ENCODE data around the gene SSTR5.

Gene SSTR5

GRCh38 chr16:1097156-1097555 lies 24.6 kb downstream of the SSTR5 start:
- Histone ChIP-seq H3K9me3 (ENCODE audit: control insufficient read depth, insufficient read depth, low read length) (no peaks in the 10 kb centered on the region), H3K27ac (ENCODE audit: low read length) (no peak overlapping the region), H3K4me3 (ENCODE audit: low read length) (no peak overlapping the region), H3K4me1 (ENCODE audit: control insufficient read depth, insufficient read depth, low read length) (no peaks in the 10 kb centered on the region; the same call in 1 of the 2 replicates), H3K36me3 (ENCODE audit: control insufficient read depth, insufficient read depth, low read length) (no peaks in the 10 kb centered on the region), H3K27me3 (ENCODE audit: control insufficient read depth, insufficient read depth, low read length) (no peaks in the 10 kb centered on the region)
- no peak for DNase-seq (ENCODE audit: low read depth, low spot score)
- no CpG with 5 or more reads among the region's 18 CpGs for WGBS (ENCODE audit: insufficient coverage, insufficient read length)

- Histone ChIP-seq H3K4me3 (ENCODE audit: low read length) (no peak overlapping the region), H3K9me3 (ENCODE audit: control insufficient read depth, insufficient read depth, low read length) (no peaks in the 10 kb centered on the region), H3K27me3 (ENCODE audit: control insufficient read depth, insufficient read depth, low read length) (no peaks in the 10 kb centered on the region), H3K4me1 (ENCODE audit: control insufficient read depth, insufficient read depth, low read length) (no peaks in the 10 kb centered on the region; the same call in 1 of the 2 replicates), H3K36me3 (ENCODE audit: control insufficient read depth, insufficient read depth, low read length) (no peaks in the 10 kb centered on the region), H3K27ac (ENCODE audit: low read length) (no peak overlapping the region)
- no peak for DNase-seq (ENCODE audit: low read depth, low spot score)
- WGBS (ENCODE audit: insufficient coverage, insufficient read length): no CpG with 5 or more reads among the region's 23 CpGs
Observed at GRCh38 chr16:1097800-1098199, 25.3 kb downstream of the SSTR5 start.

- Histone ChIP-seq H3K36me3 (ENCODE audit: control insufficient read depth, insufficient read depth, low read length) (no peaks in the 10 kb centered on the region), H3K27me3 (ENCODE audit: control insufficient read depth, insufficient read depth, low read length) (no peaks in the 10 kb centered on the region), H3K9me3 (ENCODE audit: control insufficient read depth, insufficient read depth, low read length) (no peaks in the 10 kb centered on the region), H3K4me1 (ENCODE audit: control insufficient read depth, insufficient read depth, low read length) (no peaks in the 10 kb centered on the region; the same call in 1 of the 2 replicates), H3K4me3 (ENCODE audit: low read length) (no peak overlapping the region), H3K27ac (ENCODE audit: low read length) (no peak overlapping the region)
- WGBS (ENCODE audit: insufficient coverage, insufficient read length): no CpG with 5 or more reads among the region's 34 CpGs
- no peak for DNase-seq (ENCODE audit: low read depth, low spot score)
Observed at GRCh38 chr16:1098266-1098991, 25.9 kb downstream of the SSTR5 start.

- no peak for DNase-seq (ENCODE audit: low read depth, low spot score)
- H3K27me3 ChIP-seq (ENCODE audit: control insufficient read depth, insufficient read depth, low read length): no peaks in the 10 kb centered on the region
Observed at GRCh38 chr16:1099189-1100083, 26.9 kb downstream of the SSTR5 start.

GRCh38 chr16:1100084-1100800 lies 27.7 kb downstream of the SSTR5 start:
- H3K9me3 ChIP-seq (ENCODE audit: control insufficient read depth, insufficient read depth, low read length): no peaks in the 10 kb centered on the region
- no peaks in the 10 kb centered on the region; the same call in 1 of the 2 replicates for H3K4me1 ChIP-seq (ENCODE audit: control insufficient read depth, insufficient read depth, low read length)
- no peak for DNase-seq (ENCODE audit: low read depth, low spot score)
- WGBS (ENCODE audit: insufficient coverage, insufficient read length): no CpG with 5 or more reads among the region's 21 CpGs
- H3K27ac ChIP-seq (ENCODE audit: low read length): no peak overlapping the region
- no peaks in the 10 kb centered on the region for H3K36me3 ChIP-seq (ENCODE audit: control insufficient read depth, insufficient read depth, low read length)
- no peaks in the 10 kb centered on the region for H3K27me3 ChIP-seq (ENCODE audit: control insufficient read depth, insufficient read depth, low read length)
- no peak overlapping the region for H3K4me3 ChIP-seq (ENCODE audit: low read length)

More at GRCh38 chr16:1099189-1100083, 26.9 kb downstream of the SSTR5 start:
- Histone ChIP-seq H3K4me3 (ENCODE audit: low read length) (no peak overlapping the region), H3K27ac (ENCODE audit: low read length) (no peak overlapping the region), H3K4me1 (ENCODE audit: control insufficient read depth, insufficient read depth, low read length) (no peaks in the 10 kb centered on the region; the same call in 1 of the 2 replicates), H3K9me3 (ENCODE audit: control insufficient read depth, insufficient read depth, low read length) (no peaks in the 10 kb centered on the region), H3K36me3 (ENCODE audit: control insufficient read depth, insufficient read depth, low read length) (no peaks in the 10 kb centered on the region)
- no CpG with 5 or more reads among the region's 35 CpGs for WGBS (ENCODE audit: insufficient coverage, insufficient read length)

GRCh38 chr16:1101133-1101532 lies 28.6 kb downstream of the SSTR5 start:
- no peak overlapping the region for H3K27ac ChIP-seq (ENCODE audit: low read length)
- no peaks in the 10 kb centered on the region for H3K9me3 ChIP-seq (ENCODE audit: control insufficient read depth, insufficient read depth, low read length)
- no peak overlapping the region for H3K4me3 ChIP-seq (ENCODE audit: low read length)
- H3K27me3 ChIP-seq (ENCODE audit: control insufficient read depth, insufficient read depth, low read length): no peaks in the 10 kb centered on the region
- no peaks in the 10 kb centered on the region; the same call in 1 of the 2 replicates for H3K4me1 ChIP-seq (ENCODE audit: control insufficient read depth, insufficient read depth, low read length)
- WGBS (ENCODE audit: insufficient coverage, insufficient read length): no CpG with 5 or more reads among the region's 25 CpGs
- H3K36me3 ChIP-seq (ENCODE audit: control insufficient read depth, insufficient read depth, low read length): no peaks in the 10 kb centered on the region
- no peak for DNase-seq (ENCODE audit: low read depth, low spot score)

GRCh38 chr16:1101573-1102332 lies 29.2 kb downstream of the SSTR5 start:
- H3K27me3 ChIP-seq (ENCODE audit: control insufficient read depth, insufficient read depth, low read length): no peaks in the 10 kb centered on the region
- H3K4me1 ChIP-seq (ENCODE audit: control insufficient read depth, insufficient read depth, low read length): no peaks in the 10 kb centered on the region; the same call in 1 of the 2 replicates
- H3K36me3 ChIP-seq (ENCODE audit: control insufficient read depth, insufficient read depth, low read length): no peaks in the 10 kb centered on the region
- no CpG with 5 or more reads among the region's 25 CpGs for WGBS (ENCODE audit: insufficient coverage, insufficient read length)
- no peak overlapping the region for H3K27ac ChIP-seq (ENCODE audit: low read length)
- no peaks in the 10 kb centered on the region for H3K9me3 ChIP-seq (ENCODE audit: control insufficient read depth, insufficient read depth, low read length)
- H3K4me3 ChIP-seq (ENCODE audit: low read length): no peak overlapping the region
- no peak for DNase-seq (ENCODE audit: low read depth, low spot score)

GRCh38 chr16:1102333-1102700 lies 29.8 kb downstream of the SSTR5 start:
- H3K4me3 ChIP-seq (ENCODE audit: low read length): no peak overlapping the region
- H3K27me3 ChIP-seq (ENCODE audit: control insufficient read depth, insufficient read depth, low read length): no peaks in the 10 kb centered on the region
- H3K36me3 ChIP-seq (ENCODE audit: control insufficient read depth, insufficient read depth, low read length): no peaks in the 10 kb centered on the region
- no peaks in the 10 kb centered on the region; the same call in 1 of the 2 replicates for H3K4me1 ChIP-seq (ENCODE audit: control insufficient read depth, insufficient read depth, low read length)
- H3K9me3 ChIP-seq (ENCODE audit: control insufficient read depth, insufficient read depth, low read length): no peaks in the 10 kb centered on the region
- no peak overlapping the region for H3K27ac ChIP-seq (ENCODE audit: low read length)
- no CpG with 5 or more reads among the region's 26 CpGs for WGBS (ENCODE audit: insufficient coverage, insufficient read length)
- DNase-seq (ENCODE audit: low read depth, low spot score): no peak

GRCh38 chr16:1102921-1103635 lies 30.5 kb downstream of the SSTR5 start:
- H3K27me3 ChIP-seq (ENCODE audit: control insufficient read depth, insufficient read depth, low read length): no peaks in the 10 kb centered on the region
- no peak for DNase-seq (ENCODE audit: low read depth, low spot score)
- no peak overlapping the region for H3K27ac ChIP-seq (ENCODE audit: low read length)
- H3K36me3 ChIP-seq (ENCODE audit: control insufficient read depth, insufficient read depth, low read length): no peaks in the 10 kb centered on the region
- no peaks in the 10 kb centered on the region; the same call in 1 of the 2 replicates for H3K4me1 ChIP-seq (ENCODE audit: control insufficient read depth, insufficient read depth, low read length)
- no peaks in the 10 kb centered on the region for H3K9me3 ChIP-seq (ENCODE audit: control insufficient read depth, insufficient read depth, low read length)
- WGBS (ENCODE audit: insufficient coverage, insufficient read length): no CpG with 5 or more reads among the region's 61 CpGs
- peak overlapping the region; percentile 73; the same call in 1 of the 2 replicates for H3K4me3 ChIP-seq (ENCODE audit: low read length)
